GM06990 (cell line): ENCODE measurements around the gene TPO.

Source experiments
- DNase-seq: peaks from one replicate; pipeline ENCODE4 v3.0.0-alpha.2; 2011; ENCODE audit not compliant: insufficient read length; ENCODE audit errors: extremely low read depth
- H3K27me3 ChIP-seq: replicated peaks from 2 replicates; pipeline ENCODE4 v1.6.0; 2011; ENCODE audit warnings: low read length; ENCODE audit not compliant: control insufficient read depth, insufficient read depth
- H3K36me3 ChIP-seq: 2 replicates; pipeline ENCODE4 v1.5.1; 2011; ENCODE audit warnings: low read length; ENCODE audit not compliant: control insufficient read depth, insufficient read depth
- H3K4me3 ChIP-seq: replicated peaks from 2 replicates; pipeline ENCODE4 v1.5.1; 2011; ENCODE audit warnings: low read depth, mild to moderate bottlenecking, control low read depth, low read length
- TF ChIP-seq, protein P1 (sequence below): IDR thresholded peaks from 2 replicates; pipeline ENCODE4 v1.5.1; 2011; ENCODE audit warnings: low read length, control low read depth, mild to moderate bottlenecking, inconsistent platforms; ENCODE audit not compliant: insufficient read depth, poor library complexity, severe bottlenecking

The TPO gene

DNA sequence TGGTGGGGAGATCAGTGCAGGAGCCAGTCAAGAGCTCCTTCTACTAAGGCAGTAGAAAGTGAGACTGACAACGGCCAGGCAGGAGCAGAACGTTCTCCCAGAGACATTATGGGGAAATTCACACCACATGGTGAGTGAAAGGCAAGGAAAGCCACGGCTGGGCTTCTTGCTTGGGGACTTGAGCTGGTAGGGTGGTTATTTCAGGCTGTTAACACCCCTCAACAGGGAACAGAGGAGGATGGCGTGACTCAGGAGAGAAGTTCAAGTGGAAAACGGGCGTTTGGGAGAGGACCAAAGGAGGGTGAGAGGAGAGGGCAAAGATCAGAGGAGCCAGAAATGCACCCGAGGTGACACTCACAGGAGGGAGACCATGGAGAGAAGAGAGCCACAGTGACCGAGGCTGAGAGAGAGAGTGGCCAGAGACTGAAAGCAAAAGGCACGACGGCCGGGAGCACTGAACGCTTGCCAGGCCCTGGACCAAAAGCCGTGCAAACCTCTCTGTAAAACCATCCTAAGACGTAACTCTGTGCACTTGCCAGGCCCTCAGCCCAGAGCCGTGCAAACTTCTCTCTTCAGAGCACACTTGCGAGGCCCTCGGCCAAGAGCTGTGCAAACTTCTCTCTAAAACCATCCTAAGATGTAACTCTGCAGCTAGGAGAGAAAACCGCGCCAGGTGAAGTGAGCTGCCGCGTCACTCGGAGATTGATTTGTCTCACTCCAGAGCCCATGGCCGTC, 7.7 kb downstream of the TPO start:
- TF ChIP-seq, protein P1, sequence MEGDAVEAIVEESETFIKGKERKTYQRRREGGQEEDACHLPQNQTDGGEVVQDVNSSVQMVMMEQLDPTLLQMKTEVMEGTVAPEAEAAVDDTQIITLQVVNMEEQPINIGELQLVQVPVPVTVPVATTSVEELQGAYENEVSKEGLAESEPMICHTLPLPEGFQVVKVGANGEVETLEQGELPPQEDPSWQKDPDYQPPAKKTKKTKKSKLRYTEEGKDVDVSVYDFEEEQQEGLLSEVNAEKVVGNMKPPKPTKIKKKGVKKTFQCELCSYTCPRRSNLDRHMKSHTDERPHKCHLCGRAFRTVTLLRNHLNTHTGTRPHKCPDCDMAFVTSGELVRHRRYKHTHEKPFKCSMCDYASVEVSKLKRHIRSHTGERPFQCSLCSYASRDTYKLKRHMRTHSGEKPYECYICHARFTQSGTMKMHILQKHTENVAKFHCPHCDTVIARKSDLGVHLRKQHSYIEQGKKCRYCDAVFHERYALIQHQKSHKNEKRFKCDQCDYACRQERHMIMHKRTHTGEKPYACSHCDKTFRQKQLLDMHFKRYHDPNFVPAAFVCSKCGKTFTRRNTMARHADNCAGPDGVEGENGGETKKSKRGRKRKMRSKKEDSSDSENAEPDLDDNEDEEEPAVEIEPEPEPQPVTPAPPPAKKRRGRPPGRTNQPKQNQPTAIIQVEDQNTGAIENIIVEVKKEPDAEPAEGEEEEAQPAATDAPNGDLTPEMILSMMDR, result no peak
- H3K4me3 ChIP-seq, result no peak overlapping the region
- no peak for DNase-seq
- no peaks in the 10 kb centered on the region for H3K27me3 ChIP-seq
- H3K36me3 ChIP-seq, result no peaks in the 10 kb centered on the region

GRCh38 chr2:1421731-1422130, 8.5 kb downstream of the TPO start:
- Histone ChIP-seq H3K36me3 (no peaks in the 10 kb centered on the region), H3K27me3 (no peaks in the 10 kb centered on the region), H3K4me3 (no peak overlapping the region)
- TF ChIP-seq, protein P1, result no peak
- no peak for DNase-seq

- Histone ChIP-seq H3K36me3 (no peaks in the 10 kb centered on the region), H3K27me3 (no peaks in the 10 kb centered on the region), H3K4me3 (no peak overlapping the region)
- TF ChIP-seq, protein P1, result no peak
- no peak for DNase-seq
These were observed 8.9 kb downstream of the TPO start for GRCh38 chr2:1422131-1422530.

- TF ChIP-seq, protein P1, result no peak
- Histone ChIP-seq H3K4me3 (no peak overlapping the region), H3K27me3 (no peaks in the 10 kb centered on the region), H3K36me3 (no peaks in the 10 kb centered on the region)
- DNase-seq, result no peak
These were observed 9.5 kb downstream of the TPO start for GRCh38 chr2:1422716-1423285.

DNA sequence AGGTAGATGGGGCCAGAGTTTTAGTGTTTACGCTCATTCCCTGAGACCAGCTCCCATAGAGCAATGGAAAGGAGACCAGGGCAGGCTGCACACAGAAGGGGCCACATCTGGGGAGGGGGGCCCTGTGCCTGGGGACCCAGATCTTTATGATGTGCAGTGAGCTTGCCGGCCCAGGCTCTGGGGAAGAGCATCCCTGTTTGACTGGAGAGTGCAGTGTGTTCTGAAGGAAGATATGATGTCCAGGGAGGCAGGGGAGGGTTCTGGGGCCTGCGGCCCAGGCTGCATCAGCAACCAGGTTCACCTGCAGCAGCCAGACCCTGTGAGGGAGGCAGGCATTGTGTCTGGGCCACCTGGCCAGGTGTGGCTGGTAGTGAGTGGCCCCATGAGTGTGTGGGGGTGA, 13.8 kb downstream of the TPO start:
- no peaks in the 10 kb centered on the region for H3K27me3 ChIP-seq
- H3K4me3 ChIP-seq, result no peak overlapping the region
- DNase-seq, result no peak
- TF ChIP-seq, protein P1, result no peak
- H3K36me3 ChIP-seq, result no peaks in the 10 kb centered on the region
